NCI-H1417 treated with DMSO at 0.1 percent for 48 hours (cell line): Measurements from ENCODE around the gene VEPH1.

Source experiments
- DNase-seq: peaks from one replicate; lab custom pipeline; 2025; lab: John Stamatoyannopoulos, UW

VEPH1 gene

DNA sequence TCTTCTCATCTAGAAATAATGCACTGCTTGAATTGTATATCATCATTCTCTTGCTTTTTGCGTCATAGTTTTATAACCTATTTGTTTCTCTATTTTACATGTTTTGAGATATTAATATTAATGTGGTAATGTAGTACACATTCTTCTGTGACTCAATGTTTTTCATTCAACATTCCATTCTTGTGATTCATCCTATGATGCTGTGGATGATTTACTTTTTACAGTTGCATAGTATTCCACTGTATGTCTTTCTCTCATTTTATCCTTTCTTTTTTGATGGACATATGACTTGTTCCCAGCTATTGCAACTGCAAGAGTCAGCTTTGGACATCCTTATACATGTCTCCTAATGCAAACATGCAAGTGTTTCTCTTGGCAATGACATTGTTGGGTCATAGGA is 20.6 kb upstream of the VEPH1 start:
- no peak for DNase-seq

DNA sequence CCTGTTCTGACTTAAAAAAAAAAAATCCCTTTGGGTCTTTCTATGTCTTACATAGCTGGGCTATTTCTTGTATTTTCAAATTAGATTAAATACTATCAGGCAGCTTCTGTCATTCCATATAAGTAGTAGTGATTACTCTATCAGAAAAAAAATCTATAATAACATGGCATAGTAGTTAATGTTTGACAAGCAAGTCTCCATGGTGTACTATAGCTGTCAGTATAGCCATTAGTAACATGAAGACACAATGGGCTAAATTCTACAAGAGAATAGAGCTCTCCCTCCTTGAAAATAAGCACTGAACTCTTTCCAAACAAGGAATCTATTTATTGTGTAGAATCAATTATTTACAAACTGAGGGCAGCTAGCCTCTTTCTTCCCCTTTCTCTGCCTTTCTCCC is 19.4 kb upstream of the VEPH1 start:
- DNase-seq: no peak

DNA sequence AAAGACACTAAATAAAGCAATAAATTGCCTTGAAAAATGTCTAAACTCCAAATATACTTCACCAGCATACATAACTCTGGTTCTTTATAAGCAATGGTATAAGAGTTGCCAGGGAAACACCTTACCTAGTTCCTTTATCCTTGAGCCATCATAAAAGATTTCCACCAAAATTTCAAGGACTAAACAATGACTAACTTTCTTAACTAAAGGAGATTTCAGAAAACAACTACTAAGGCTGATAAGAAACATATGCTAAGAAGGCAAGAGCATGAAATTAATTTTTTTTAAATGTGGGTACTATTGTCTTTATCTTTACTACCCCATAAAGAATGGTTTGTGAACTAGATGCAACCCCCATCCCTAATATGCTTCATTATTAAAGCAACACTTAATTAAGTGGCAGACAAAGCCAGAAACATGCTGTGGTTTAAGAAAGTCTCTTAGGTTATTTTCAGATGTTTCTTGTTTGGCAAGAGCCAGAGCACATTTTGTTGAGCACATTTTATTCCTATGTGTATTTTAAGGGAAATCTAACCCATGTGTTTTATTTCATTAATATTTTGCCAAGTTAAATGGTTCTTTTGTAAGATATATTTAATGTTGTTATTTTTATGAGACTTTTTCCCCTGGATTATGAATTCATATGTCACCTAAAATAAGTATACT is 17.4 kb upstream of the VEPH1 start:
- DNase-seq: no peak

GRCh38 chr3:157518881-157519280 is 15.7 kb upstream of the VEPH1 start:
- DNase-seq: no peak

DNA sequence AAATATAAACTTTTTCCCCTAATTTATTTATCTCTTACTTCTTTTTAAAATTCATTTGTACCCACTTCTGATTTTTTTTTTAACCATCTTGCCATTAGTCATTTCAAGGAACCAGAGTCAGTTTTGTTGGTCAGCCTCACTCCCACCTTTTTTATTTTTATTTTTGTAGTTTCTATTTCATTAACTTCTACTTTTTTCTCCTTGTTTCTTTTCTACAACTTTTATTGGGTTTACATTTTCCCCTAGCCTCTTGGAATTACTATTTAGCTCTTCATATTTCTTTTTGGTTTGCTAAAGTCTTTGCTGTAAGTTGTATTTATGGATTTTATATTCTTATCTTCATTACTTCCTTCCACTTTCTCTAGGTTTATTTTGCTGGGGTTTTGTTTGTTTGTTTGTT is 13.7 kb upstream of the VEPH1 start:
- no peak for DNase-seq

DNA sequence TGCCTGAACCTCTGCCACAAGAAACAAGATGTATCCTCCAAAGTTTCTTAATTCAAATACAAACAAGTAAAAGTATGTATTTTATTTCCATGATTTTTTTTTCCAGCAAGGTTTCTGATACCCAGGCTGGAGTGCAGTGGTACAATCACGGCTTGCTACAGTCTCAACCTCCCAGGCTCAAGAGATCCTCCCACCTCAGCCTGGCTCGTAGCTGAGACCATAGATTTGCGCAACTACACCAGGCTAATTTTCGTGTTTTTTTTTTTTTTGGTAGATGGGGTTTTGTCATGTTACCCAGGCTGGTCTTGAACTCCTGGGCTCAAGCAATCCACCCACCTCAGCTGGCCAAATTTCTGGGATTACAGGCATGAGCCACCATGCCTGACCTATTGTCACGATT is 12.2 kb upstream of the VEPH1 start:
- DNase-seq: no peak

DNA sequence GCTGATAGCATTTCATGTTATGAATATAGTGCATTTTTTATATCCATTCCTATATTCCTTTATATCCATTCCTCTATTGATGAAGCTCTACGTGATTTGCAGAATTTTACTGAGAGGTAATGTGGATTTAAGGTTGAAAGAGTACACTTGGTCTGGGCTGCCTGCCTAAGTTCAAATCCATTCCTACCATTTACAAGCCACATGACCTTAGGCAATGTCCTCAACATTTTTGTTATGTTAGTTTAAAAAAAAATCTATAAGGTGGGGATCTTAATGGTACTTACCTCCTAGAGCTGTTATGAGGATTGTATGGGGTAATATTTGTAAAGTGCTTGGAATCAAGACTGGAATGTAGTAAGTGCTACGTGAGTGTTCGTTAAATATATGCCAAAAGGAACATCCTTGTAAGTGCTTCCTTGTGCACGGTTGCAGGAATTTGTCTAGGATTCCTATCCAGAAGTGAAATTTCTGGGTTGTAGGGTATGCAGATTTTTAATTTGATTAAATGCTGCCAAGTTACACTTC is 11.2 kb upstream of the VEPH1 start:
- DNase-seq: no peak

- DNase-seq: no peak
These were observed 10.4 kb upstream of the VEPH1 start for GRCh38 chr3:157513585-157513984.

DNA sequence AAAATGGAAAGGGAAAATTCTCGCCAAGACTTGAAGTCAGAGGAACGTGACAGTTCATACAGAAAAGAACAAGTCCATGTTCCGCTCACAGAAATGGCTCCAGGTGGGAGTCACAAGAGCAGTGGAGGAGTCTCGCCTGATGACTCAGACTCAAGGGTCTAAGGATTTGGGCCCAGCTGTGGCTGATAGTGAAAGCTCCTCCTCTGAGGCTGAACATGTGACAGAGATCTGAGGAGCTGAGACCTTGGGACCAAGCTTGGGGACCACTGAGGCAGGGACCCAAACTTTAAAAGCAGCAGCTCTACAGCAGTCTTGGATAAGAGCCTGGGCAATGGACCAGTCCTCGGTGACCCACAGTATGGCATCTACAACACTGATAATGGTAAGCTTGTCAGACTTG is 9.3 kb upstream of the VEPH1 start:
- DNase-seq: no peak

- no peak for DNase-seq
These were observed 5.2 kb upstream of the VEPH1 start for GRCh38 chr3:157508461-157508860.

DNA sequence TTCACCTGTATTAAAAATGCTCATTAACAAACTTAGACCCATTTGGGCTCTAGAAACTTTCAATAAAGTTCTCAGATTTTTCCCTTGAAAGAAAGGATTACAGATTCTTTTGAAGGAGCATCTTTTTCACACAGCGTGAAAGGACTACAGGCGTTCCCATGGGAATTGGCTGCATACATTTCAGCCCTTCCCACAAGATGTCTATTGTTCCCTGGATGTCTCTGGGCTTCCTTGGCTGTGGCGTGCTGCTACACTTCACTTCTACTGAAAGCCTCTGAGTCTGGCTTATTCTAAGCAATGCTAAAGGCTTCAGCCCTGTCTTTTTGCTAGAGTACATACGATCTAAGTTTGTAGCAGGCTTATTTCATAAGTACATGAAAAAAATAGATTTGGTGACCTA is 1.4 kb downstream of the VEPH1 start:
- no peak for DNase-seq

DNA sequence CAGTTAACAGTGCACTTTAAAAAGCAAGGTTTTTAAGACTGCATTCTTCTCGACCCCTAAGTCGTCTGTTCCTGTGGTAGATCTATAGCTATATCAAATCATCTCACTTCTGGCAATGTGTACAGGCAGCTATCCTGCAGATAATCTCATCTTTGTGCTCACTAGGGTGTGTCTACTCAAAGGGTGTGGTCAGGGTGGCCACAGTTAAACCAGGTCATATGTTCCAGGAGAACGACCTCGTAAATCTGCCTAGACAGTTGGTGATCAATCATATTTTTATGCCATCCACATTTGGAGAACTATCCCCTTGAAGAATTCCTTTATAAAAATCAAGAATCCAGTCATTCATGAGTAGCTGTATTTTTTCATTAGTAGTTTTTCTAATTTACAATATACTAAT is 3.0 kb downstream of the VEPH1 start:
- DNase-seq: no peak

DNA sequence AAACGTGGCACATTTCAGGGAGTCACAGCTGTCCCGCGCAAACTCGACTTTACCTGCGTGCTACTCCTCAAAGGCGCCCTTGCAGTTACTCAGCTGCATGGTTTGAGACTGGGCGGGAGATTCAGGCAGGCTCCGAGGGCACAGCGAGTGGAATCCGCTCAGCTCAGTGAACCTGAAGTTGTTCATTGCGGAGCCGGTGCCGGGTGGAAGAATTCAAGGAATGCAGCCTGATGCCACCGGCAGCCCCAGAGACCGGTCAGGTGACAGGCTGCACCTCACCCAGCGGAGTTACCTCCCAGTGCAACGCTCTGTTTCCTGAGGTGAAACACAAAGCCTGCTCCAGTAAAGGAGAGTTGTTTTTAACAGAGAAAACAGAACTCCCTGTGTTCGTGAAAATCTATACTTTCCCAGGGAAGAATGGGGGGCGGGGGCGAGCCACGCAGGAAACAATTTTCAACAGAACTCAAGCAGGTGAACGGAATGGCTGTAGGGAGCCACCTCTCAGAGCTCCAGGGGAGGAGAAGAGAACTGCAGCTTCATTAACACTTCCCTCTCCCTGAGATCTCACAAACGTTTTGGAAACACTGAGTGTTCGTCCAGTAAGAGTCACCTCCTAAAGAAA is 3.8 kb downstream of the VEPH1 start:
- DNase-seq: no peak

- no peak for DNase-seq
These were observed 4.8 kb downstream of the VEPH1 start for GRCh38 chr3:157498371-157498770.

DNA sequence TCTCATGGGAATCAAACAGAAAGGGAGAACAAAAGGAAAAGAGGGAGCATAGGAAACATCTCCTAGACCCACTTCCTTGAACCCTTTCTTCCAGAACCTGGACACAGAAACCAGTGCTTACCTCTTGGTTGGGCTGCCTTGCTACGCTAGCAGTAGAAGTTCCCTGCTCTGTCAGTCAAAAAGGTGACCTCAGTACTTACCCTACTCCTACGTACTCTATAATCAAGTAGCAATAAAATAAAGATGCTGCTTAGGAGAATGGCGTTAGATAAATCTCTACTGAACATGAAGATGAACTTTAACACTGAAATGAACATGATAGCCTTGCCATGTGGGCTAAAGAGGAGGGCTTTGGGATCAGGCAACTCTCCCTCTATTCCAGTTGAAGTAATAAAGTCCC is 7.4 kb downstream of the VEPH1 start:
- no peak for DNase-seq

DNA sequence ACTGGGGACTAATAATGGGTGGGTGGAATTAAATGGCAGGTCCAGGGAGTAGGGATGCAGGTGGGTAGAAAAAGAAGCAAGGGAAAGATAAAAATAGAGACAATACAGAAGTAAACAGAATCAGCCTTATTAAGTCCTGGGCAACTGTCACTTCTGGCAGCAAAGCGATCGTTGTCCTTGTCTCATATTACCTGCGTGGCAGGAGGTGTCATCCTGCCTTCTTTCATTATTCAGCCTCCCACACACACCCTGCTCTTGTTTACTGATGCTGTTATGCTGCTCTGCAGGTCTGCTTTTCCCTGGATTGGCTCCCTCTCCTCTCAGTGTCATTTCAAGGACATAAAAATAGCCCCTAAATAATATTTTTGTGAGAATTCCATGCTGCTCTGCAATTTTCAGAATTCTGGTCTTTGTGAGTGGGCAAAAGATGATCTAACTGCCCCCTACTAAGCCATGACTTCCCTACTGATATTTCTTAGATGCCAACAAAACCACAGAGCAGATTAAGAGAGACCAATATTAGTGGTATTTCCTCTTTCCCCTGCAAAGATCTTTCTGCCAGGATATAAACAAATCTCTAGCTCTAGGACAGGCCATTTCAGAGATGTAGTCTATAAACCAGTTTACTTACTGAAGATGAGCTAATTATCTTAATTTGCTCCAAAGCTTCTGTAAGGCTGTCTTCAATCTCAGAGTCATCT is 8.5 kb downstream of the VEPH1 start:
- peak; percentile 89 for DNase-seq

DNA sequence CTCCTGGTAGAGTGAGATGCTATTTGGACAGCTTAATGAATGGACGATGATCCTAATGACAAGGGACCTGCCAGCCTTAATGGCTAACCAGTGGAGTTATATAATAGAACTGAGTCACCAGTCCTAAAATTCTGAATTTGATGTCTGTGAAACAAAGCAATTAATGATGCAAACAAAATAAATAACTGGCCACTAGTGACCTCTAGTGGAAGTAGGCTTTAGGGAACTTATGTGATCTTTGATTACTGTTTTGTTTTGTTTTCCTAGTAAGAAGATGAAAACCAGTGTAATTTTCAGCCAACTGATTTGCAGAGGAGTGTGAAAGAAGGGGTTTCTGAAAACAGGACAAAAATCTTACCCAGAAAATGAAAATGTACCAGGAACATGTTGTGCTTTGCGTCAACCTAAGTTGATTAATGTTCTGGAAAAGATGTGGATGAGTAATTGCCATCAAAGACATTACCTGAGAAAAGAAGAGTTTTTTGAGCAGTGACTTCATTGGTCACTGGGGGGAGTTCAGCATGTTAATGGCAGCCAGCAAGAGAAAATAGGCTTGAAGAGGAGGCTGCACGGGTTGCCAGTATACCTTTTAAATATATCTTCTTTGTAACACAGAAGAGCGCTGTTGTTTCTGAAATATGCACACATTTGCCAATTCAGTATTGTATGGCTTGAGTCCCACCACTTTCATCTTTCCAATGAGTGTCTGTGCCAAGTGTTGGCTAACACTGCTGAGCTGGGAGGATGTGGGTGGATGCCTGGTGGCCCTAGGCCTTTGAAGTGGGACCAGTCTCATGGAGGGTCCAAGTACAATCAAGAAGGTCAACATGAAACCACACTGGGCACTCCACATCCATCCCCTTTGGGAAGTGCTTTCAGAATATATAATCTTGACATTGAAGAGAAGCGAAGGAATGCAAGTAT is 9.3 kb downstream of the VEPH1 start:
- DNase-seq: peak; percentile 14

DNA sequence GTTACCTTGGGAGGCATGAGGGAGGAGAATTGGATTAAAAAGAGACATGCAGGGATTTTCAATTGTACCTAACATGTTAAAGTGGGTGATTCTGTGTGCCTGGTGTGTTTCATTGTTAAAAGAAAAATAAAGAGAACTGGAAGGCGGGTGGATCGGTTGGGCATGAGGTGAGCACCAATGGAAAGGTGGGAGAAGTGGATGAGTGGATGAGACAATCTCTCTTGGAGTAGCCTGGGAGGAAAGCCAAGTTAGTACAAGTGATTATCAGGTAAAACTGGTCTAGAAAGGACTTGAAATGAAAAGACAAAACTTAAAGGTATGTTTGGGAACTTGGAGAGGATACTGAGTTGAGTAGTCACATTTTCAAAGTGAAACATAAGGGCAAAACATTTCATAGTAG is 12.1 kb downstream of the VEPH1 start:
- DNase-seq: no peak

- DNase-seq: no peak
These were observed 15.1 kb downstream of the VEPH1 start for GRCh38 chr3:157488144-157488543.

GRCh38 chr3:157487339-157487738 is 15.9 kb downstream of the VEPH1 start:
- DNase-seq: no peak

DNA sequence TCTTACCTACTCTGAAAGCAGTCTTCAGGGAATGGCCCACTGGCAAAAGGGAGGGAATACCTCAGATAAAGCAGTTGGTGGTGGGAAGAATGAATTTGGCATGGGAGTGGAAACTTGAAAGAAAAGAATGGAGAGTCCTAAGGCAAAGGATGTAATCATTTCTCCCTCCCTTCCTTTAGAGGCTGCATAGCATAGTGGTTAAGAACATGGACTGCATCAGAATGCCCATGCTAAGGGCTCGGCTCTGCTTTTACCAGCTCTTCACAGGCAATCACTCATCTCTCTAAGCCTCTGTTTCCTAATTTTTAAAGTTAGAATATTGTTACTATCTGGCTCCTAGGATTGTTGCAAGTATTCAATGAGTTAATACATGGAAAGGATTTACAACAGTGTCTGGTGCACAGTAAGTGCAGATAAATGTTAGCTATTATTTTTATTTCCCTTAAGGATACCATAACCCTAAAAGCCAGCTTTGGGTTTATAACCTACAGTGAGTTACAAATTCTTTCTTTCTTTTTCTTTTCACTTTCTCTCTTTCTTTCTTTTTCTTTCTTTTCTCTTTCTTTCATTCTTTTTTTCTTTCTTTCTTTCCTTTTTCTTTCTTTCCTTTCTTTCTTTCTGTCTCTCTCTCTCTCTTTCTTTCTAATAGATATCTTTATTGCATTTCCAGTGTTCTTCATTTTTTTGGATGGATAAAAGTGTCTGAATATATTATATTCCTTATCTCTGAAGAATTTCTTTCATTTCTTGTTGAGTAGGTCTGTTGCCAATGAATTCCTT is 23.6 kb downstream of the VEPH1 start:
- DNase-seq: no peak
